NCI-H2196 (cell line): ENCODE measurements around the gene ERO1A.
"Not testable (repeated sequence)": the region's sequence is repeated elsewhere in the genome, so short reads cannot be mapped to it uniquely, and the experiment has no call there.

Source experiments
- DNase-seq: peaks from one replicate; lab custom pipeline; 2025; ENCODE audit not compliant: unreplicated experiment; lab: John Stamatoyannopoulos, UW

The ERO1A gene, protein sequence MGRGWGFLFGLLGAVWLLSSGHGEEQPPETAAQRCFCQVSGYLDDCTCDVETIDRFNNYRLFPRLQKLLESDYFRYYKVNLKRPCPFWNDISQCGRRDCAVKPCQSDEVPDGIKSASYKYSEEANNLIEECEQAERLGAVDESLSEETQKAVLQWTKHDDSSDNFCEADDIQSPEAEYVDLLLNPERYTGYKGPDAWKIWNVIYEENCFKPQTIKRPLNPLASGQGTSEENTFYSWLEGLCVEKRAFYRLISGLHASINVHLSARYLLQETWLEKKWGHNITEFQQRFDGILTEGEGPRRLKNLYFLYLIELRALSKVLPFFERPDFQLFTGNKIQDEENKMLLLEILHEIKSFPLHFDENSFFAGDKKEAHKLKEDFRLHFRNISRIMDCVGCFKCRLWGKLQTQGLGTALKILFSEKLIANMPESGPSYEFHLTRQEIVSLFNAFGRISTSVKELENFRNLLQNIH

DNA sequence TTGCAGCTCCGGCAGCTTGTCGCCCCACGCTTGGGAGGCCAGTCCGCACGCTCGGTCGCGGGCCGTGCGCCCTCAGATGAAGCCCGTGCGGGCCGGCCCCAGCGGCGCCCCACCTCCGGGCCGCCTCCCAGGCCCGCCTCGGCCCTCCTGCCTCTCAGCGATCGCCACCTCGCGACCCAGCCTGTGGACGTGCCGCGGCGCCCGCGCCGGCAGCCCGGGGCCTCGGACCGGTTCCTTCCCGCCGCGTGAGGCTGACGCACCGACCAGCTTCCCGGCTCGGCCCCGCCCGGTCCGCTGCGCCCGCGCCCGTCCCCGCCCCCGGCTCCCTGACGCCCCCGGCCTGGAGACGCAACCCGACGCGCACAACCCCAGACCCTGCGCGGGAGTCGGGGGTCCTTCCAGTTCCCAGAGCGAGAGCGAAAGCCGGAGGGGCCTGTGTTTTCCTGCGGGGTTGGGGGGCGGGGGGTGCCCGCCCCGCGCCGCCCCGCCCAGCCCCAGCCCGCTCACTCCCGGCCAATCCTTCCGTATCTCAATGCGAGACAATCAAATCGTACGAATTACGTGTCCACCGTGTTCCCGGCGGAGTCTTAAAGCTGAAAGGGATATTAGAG, at the start of gene ERO1A:
Gene ERO1A, minus strand, starts transcription at position 78 of the 611 bp plus-strand sequence. Its CDS starts 77 bp downstream, at position 1.
- peak; percentile 80 for DNase-seq

DNA sequence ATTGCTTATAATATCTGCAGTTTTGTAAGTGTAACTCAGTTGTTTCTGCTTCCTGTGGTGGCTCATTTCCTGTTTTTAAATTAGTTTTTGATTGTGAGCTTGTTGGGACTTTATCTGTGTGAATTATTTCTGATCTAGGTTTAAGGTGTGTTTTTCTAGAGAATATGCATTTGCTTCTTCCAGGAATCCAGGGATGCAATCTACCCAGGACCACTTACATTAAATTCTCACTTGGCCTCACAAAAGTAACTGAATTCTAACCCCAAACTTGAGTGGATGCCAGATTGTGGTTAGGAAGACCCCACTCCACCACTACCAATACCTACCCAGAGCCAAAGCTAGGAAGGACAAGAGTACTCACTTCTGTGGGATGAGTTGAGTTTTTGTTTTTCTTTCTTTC, 46.5 kb upstream of the ERO1A start:
- no peak for DNase-seq

DNA sequence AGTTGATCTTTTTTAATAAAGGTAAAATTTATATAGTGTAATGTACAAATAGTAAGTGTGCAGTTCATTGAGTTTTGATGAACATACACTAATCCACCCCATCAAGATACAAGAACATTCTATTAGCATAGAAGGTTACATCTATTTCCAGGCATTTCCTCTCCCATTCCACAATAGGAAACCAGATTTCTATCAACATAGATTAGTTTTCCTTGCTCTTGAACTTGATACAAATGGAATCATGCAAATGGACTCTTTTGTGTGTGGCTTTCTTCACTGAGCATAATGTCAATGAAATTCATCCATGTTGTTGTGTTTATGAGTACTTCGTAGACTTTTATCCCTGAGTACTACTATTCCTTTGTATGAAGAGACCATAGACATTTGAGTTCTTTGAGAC, 45.4 kb upstream of the ERO1A start:
- no peak for DNase-seq

DNA sequence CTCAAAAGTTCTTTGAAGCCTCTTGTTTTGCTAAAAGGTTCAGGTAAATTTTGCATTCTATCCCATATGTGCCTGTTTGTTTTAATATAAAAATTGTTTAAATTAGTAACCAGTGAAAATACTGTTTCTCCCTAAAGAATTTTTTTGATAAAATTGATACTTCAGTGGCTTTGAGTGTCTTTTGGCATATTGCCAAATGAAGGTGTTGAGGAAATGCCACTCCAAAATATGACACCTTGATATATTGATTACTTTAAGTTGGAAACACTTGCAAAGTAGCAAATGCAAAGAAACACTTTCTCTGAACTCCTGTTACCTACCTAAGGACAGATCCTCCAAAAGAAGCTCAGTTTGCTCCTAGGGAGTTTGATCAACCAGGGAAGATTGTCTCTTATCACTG, 43.1 kb upstream of the ERO1A start:
- DNase-seq, result no peak

DNA sequence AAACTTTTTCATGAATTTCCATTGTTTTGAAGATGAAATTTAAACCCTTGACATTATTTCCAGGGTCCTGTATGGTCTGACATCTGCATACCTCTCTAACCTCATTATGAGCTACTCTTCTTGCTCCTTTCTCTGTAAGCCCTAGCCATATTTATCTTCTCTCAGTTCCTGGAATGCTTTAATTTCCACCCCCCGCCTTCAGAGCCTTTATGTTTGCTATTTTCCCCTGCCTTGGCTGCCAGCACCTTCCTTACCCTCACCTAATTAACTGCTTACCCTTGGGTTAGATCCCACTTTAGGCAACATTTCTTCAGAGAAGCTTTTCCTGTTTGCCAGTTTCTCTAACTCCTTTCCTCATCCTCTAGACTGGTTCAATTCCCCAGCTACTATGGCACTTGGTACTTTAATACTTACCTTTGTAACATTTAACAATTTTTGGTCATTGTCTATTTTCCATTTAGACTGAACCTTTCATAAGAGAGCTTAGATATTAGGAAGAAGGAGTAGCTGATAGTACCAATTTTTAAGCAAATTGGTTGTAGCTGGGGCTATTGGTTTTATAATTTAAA, 40.6 kb upstream of the ERO1A start:
- DNase-seq, result no peak

DNA sequence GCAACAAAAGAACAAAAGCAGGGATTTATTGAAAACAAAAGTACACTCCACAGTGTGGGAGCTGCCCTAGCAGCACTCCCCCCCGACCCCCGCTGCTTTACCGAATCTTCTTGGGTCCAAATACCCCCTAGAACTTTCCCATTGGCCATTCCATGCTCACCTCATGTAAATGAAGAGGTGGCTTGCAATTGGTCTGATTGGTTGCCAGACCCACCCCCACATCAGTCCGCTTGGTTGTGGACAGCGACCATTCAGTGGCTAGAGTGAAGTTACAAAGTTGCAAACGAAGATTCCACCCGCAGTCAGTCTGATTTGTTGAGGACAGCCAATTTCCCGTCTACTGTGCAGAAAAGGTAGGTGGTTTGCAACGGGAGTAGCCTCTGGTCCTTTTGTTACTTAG, 38.5 kb upstream of the ERO1A start:
- DNase-seq, result no peak

DNA sequence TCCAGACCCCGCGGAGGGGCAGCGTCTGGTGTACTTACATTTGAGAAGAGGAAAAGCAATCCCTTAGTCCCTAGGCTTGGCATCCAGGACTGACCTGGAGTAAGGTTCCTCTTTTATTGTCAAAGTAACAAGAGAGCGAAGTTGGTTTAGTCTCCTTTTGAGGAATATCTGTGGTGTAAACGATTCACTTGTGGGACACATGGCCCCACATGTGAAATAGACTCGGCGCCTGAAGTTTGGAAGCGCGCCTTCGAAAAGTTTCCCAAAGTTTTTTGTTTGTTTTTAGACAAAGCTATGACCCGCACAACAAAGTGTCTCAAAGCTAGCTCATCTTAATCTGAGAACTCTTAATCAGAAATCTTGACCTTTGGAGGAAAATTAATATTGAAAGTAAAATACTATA, 35.4 kb upstream of the ERO1A start:
- no peak for DNase-seq

DNA sequence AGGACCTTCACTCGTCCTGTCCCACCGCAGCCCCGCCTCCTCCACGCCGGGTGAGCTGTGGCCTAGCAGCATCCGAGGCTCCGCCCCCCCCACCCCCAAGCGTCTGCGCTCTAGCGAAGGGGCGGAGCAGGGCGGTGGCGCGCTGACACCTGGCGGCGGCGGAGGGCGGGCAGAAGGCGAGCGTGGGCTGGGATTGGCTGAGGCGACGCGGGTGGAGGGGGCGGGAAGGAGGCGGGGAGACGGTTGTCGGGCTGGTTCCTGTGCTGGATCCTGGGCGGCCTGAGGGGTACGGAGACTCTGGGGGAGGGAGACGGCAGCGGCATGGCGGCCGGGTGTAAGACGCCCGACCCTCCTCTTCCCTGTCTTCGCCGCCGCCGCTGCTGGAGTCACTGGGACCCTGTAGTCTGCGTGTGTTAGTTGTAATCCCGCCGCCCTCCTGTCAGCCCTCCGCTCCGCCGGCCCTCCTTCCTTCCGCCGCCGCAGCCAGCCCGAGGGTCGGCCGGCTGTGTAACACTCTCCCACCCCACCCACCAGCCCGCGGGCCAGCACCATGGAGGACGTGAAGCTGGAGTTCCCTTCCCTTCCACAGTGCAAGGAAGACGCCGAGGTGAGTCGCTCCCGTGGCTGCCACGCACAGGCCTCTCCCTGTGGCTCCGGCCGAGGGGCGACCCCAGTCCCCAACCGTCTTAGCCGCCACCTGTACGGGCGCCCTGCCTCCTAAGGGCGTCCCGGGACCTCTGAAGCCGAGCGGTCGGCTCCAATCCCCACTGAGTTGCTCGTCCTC, 34.8 kb upstream of the ERO1A start, which contains the start of gene STYX:
Gene STYX, plus strand, starts transcription at position 242 of the 784 bp plus-strand sequence. Its CDS starts 309 bp downstream, at position 551.
- DNase-seq, result peak; percentile 98

DNA sequence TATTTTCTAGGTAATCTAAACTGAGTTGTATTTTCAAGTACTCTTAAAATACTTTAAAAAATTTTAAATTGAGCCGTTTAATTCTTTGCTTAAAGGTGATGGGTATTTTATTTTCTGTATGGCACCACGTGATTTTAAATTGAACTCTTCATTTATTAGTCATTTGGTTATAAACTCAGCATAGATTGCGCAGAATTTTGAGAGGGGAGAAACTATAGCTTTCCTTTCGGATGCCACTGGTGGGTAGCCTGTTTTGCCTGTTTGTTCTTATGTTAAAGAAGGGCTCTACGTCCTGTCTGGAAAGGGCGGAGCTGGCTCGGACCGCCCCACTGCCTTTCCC, 34.2 kb upstream of the ERO1A start:
- no peak for DNase-seq

DNA sequence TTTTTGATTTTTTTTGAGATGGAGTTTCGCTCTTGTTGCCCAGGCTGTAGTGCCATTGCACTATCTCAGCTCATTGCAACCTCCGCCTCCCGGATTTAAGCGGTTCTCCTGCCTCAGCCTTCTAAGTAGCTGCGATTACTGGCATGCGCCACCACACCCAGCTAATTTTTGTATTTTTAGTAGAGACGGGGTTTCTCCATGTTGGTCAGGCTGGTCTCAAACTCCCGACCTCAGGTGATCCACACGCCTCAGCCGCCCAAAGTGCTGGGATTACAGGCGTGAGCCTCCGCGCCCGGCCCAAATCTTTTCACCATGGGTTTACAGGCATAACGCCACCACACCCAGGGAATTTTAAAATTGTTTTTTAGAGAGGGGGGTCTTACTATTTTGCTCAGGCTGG, 33.7 kb upstream of the ERO1A start:
- DNase-seq, result not testable (repeated sequence)

DNA sequence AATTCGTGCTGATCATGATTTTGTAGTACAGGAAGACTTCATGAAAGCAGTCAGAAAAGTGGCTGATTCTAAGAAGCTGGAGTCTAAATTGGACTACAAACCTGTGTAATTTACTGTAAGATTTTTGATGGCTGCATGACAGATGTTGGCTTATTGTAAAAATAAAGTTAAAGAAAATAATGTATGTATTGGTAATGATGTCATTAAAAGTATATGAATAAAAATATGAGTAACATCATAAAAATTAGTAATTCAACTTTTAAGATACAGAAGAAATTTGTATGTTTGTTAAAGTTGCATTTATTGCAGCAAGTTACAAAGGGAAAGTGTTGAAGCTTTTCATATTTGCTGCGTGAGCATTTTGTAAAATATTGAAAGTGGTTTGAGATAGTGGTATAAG, 32.2 kb upstream of the ERO1A start:
- not testable (repeated sequence) for DNase-seq

DNA sequence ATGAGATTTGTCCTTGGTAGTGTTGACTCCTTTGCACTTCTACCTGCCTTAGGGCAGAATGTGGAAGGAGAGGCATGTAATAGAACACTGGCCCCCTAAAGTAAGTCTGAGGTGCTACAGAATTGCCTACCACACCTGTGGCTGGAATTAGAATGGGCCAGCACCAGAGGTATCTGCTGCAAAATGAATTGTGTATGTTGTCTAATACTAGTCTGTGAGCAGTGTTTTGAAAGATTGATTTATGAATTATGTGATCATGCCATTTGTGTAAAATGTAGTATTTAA, 28.9 kb upstream of the ERO1A start:
- no peak for DNase-seq

DNA sequence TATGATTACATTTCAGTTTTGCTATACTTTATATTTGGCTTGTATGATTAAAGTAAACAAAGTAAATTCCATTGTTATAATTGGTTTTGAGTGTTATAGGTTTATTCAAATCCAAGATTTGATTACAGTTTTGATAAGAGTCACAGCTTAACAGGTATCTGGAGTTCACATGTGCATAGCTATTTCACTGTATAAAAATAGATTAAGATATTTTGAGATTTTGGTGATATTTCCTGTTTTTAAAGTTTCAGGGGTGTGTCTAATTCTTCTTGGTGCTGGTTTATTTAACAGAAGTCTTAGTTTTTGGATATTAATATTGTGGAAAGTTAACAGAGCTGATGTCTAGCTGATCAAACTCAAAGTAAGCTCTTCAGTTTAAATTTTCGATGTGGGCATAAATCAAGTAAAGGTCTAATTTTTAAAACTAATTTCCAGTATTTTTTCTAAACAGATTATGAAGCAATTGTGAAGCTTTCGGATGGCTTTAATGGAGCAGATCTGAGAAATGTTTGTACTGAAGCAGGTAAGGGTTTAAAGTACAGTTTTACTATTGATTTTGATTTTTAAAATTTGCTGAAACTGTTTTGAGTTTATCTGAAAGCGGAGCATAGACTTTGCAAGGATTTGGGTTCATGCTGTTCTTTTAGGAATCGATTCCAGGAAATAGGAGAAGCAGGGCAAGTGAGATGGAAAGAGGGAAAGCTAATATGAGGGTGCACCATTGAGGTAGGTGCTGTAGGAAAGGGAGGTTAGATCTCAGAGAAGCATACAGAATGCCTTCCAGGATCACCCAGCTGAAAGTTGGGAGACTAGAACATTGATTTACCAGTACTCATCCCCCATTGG, 28.4 kb upstream of the ERO1A start:
- DNase-seq, result no peak

DNA sequence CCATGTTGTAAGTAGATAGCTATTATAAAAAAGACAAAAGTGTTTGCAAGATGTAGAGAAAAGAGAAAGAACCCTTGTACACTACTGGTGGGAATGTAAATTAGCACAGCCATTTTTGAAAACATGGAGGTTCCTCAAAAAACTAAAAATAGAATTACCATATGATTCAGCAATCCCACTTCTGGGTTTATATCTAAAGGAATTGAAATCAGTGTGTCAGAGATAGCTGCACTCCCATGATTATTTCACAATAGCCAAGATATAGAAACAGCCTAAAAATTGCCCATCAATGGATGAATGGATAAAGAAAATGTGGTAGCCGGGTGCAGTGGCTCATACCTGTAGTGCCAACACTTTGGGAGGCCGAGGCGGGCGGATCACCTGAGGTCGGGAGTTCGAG, 20.8 kb upstream of the ERO1A start:
- no peak for DNase-seq

DNA sequence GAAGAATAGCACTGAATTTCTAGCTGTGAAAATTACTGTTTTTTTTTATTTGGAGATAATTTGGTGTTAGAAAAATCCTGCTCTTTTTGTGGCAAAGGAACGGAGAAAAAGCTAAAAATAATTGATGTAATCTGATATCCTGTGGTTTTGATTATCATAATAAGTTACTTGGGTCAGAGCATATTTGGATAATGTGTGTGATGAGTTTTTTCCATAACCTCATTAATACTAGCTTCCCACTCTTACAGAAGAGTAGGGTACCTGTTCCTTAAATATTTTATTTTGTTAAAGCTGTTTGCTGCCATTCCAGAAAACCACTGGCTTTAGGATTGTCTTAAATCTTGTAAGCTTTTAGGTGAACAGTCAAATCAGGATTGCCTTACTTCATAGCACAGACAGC, 16.3 kb upstream of the ERO1A start:
- DNase-seq, result no peak

DNA sequence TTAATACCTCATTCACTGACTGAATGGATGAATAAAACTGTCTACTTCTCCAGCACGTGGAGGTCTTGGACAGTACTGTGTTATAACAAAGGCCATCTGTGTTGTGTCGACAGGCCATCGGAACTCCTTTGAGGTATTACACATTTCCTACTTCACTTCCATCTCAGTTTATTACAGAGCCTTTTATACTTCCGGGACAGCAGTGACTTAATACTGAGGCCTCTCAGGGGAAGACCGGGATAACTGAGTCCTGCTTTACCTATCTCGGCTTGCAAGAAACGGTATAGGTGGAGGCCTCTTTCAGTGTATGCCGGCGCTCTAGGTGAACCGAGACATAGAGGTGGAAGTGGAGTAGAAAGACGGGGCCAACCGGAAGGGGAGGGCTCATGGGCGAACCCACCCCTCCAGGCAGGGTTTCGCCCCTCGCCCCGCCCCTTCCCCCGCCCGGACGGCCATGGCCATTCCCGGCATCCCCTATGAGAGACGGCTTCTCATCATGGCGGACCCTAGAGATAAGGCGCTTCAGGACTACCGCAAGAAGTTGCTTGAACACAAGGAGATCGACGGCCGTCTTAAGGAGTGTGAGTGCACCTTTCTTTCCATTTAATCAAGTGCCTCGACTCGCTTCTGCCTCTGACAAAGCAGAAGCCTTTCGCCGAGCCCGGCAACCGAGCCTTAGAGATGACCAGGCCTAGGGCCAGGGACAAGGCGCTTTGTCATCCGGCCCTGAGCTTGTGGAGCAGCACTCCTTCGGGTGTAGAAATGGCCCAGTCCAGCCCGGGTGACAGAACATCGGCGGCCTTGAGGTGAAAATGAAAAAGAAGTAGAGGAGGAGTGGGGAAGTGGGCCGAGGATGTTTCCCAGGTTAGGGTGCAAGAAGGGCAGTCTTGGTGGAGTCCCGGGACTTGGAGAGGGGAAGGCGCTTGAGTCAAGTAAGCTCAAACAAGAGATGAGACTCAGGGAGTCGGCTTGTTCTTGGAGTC, 11.7 kb upstream of the ERO1A start, which contains the start of gene PSMC6:
Gene PSMC6, plus strand, starts transcription at position 477 of the 983 bp plus-strand sequence. Its CDS starts 20 bp downstream, at position 497.
- peak; percentile 87 for DNase-seq

DNA sequence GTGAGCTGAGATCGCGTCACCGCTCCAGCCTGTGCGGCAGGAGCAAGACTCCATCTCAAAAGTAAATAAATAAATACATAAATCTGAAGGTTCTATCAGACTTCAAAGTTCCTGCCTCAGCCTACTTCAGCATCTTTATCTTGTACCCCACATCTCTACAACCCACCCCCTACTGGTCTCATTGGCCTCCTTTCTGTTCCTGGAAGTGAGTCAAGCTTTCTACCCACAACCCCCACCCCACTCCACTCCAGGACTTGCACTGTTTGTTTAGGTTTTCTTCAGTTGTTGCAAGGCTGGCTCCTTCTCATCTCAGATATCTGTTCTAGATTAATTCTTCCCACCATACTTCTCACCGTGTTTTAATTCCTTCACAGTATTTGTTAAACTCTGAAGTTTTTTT, 10.9 kb upstream of the ERO1A start:
- no peak for DNase-seq

DNA sequence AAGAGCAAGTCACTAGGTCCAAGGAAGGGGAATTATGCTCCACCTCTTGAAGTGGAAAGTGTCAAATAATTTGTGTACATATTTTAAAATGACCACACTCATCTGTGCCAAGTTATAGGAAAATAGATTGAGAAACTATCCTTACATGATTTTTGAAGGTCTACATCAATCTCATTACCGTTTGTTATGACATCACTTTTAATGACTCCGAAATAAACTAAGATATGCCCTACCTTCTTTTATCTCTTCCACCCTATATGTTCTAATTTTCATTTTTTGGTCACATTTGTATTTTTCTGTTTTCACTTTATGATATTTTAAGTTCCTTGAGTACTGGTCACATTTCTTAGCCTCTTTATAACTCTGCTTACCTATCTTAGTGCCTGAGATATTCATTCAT, 8.3 kb upstream of the ERO1A start:
- no peak for DNase-seq

DNA sequence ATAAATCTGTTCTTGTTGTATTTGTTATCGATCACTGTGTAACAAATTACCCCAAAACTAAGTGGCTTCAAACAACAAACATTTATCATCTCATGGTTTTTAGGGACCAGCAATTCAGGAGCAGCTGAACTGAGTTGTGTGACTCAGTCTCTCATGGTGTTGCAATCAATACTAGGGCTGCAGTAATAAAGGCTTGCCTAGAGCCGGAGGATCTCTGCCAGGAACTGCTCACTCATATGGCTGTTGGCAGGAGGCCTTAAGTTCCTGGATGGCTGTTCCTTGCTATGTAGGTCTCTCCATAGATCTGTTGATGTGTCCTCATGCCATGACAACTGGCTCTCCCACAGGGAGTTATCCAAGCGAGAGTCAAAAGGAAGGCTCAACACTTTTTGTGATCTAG, 7.9 kb upstream of the ERO1A start:
- DNase-seq, result peak; percentile 22
